ENCODE data around the gene UBE2J1.

The UBE2J1 gene

GRCh38 chr6:89361171-89361570 lies 8.6 kb upstream of the UBE2J1 start:
- DNase-seq: no peak

GRCh38 chr6:89360415-89360999 lies 8.0 kb upstream of the UBE2J1 start:
- no peak for DNase-seq

GRCh38 chr6:89359561-89359960 lies 7.0 kb upstream of the UBE2J1 start:
- no peak for DNase-seq

- DNase-seq: no peak
Observed at GRCh38 chr6:89357390-89357789, 4.9 kb upstream of the UBE2J1 start.

- DNase-seq: no peak
Observed at GRCh38 chr6:89356642-89357170, 4.2 kb upstream of the UBE2J1 start.

GRCh38 chr6:89355511-89356194 lies 3.1 kb upstream of the UBE2J1 start:
- no peak for DNase-seq

GRCh38 chr6:89353702-89354392 lies 1.3 kb upstream of the UBE2J1 start:
- DNase-seq: peak; percentile 57 to 75

GRCh38 chr6:89353118-89353556 lies 615 bp upstream of the UBE2J1 start:
- no peak for DNase-seq

- DNase-seq: no peak
Observed at GRCh38 chr6:89351671-89352277, 748 bp downstream of the UBE2J1 start.

- DNase-seq: no peak
Observed at GRCh38 chr6:89350281-89350966, 2.1 kb downstream of the UBE2J1 start.

- DNase-seq: no peak
Observed at GRCh38 chr6:89348372-89348771, 4.2 kb downstream of the UBE2J1 start.

- no peak for DNase-seq
Observed at GRCh38 chr6:89347825-89348224, 4.7 kb downstream of the UBE2J1 start.

GRCh38 chr6:89346433-89346832 lies 6.1 kb downstream of the UBE2J1 start:
- DNase-seq: no peak

- DNase-seq: no peak
Observed at GRCh38 chr6:89339565-89339964, 13.0 kb downstream of the UBE2J1 start.

GRCh38 chr6:89335164-89335563 lies 17.4 kb downstream of the UBE2J1 start:
- no peak for DNase-seq

GRCh38 chr6:89330910-89331309 lies 21.6 kb downstream of the UBE2J1 start:
- DNase-seq: no peak

- no peak for DNase-seq
Observed at GRCh38 chr6:89328976-89329375, 23.5 kb downstream of the UBE2J1 start.

- no peak for DNase-seq
Observed at GRCh38 chr6:89324304-89324703, 28.2 kb downstream of the UBE2J1 start.

- no peak for DNase-seq
Observed at GRCh38 chr6:89323511-89323971, 29.0 kb downstream of the UBE2J1 start.

- DNase-seq: no peak
Observed at GRCh38 chr6:89321131-89321970, 31.2 kb downstream of the UBE2J1 start.

- DNase-seq: no peak
Observed at GRCh38 chr6:89320012-89320559, 32.4 kb downstream of the UBE2J1 start.

GRCh38 chr6:89317067-89317466 lies 35.5 kb downstream of the UBE2J1 start:
- DNase-seq: no peak
